C4-2B (cell line): Measurements from ENCODE around the gene TSSC4.

Experiments
- ZFX ChIP-seq: fragments of 450-650 bp; IDR thresholded peaks from 2 replicates; pipeline ENCODE4 v1.6.1; 2017
- TF ChIP-seq, protein P1 (sequence below): fragments of 450-650 bp; conservative IDR thresholded peaks from 2 replicates; pipeline ENCODE4 v1.5.1; 2017; ENCODE audit warnings: mild to moderate bottlenecking

DNA sequence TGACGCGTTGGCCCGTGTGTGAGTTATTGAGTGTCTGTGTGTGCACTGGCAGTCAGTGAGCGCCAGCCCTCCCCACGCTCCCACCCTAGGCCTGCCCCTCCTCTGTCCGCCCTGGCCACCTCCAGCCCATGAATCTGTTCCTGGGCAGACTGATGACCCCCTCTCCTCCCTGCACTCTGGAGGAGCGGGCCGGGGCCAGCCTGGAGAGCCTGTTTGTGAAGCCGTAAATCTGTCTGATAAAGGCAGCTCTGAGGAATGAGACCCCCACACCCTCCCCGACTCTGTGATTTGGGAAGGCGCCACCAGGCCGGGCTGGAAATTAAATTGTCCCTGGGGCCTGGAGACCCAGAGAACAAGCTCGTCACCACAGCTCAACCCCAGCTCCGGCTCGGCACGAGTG lies 8.6 kb downstream of the TSSC4 start:
- TF ChIP-seq, protein P1, sequence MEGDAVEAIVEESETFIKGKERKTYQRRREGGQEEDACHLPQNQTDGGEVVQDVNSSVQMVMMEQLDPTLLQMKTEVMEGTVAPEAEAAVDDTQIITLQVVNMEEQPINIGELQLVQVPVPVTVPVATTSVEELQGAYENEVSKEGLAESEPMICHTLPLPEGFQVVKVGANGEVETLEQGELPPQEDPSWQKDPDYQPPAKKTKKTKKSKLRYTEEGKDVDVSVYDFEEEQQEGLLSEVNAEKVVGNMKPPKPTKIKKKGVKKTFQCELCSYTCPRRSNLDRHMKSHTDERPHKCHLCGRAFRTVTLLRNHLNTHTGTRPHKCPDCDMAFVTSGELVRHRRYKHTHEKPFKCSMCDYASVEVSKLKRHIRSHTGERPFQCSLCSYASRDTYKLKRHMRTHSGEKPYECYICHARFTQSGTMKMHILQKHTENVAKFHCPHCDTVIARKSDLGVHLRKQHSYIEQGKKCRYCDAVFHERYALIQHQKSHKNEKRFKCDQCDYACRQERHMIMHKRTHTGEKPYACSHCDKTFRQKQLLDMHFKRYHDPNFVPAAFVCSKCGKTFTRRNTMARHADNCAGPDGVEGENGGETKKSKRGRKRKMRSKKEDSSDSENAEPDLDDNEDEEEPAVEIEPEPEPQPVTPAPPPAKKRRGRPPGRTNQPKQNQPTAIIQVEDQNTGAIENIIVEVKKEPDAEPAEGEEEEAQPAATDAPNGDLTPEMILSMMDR: no peak
- TF ChIP-seq ZFX: no peak
